Measurements from ENCODE around the gene CEP131.

The CEP131 gene

DNA sequence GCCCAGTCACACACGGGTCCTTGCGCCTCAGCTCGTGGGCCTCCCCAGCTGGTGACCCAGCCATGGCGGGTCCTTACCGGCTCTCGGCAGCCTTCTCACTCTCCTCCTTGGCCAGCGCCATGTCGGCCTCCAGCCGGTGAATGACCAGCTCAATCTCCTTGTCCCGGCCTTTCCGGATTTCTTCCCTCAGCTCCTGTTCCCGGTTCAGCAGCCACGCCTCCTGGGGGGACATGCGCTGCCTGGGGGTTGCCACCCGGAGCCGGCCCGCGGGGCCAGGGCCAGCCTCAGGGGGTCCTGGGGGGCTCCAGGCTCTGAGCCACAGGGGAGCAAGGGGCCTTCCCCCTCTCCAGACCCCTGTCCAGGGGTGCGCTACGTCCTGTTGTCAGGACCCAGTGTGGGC lies 31.6 kb downstream of the CEP131 start:
- no peak overlapping the region for H3K4me3 ChIP-seq (ENCODE audit: low read length)
- DNase-seq (ENCODE audit: low read depth) = no peak
- TF ChIP-seq, protein P1, sequence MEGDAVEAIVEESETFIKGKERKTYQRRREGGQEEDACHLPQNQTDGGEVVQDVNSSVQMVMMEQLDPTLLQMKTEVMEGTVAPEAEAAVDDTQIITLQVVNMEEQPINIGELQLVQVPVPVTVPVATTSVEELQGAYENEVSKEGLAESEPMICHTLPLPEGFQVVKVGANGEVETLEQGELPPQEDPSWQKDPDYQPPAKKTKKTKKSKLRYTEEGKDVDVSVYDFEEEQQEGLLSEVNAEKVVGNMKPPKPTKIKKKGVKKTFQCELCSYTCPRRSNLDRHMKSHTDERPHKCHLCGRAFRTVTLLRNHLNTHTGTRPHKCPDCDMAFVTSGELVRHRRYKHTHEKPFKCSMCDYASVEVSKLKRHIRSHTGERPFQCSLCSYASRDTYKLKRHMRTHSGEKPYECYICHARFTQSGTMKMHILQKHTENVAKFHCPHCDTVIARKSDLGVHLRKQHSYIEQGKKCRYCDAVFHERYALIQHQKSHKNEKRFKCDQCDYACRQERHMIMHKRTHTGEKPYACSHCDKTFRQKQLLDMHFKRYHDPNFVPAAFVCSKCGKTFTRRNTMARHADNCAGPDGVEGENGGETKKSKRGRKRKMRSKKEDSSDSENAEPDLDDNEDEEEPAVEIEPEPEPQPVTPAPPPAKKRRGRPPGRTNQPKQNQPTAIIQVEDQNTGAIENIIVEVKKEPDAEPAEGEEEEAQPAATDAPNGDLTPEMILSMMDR (conservative IDR thresholded peaks at IDR 0.05; ENCODE audit: low read length) = no peak

DNA sequence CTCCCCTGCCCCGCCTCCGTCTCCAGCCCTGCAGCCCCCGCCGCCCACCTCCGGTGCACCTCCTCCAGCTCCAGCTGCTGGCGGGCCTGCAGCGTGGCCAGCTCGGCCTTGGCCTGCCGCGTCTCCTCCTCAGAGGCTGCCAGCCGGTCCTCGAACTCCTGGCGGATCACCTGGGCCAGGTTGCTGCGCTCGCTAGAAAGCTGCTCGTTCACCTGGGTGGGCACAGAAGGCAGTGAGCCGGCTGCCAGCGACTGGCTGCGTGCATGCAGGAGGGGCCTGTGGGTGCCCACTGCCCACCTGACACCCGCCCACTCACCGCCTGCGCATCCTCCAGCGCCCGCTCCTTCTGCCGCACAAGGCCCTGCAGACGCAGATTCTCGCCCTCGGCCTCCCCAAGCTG lies 32.2 kb downstream of the CEP131 start:
- DNase-seq (ENCODE audit: low read depth) = no peak
- H3K4me3 ChIP-seq (ENCODE audit: low read length) = no peak overlapping the region
- TF ChIP-seq, protein P1 (conservative IDR thresholded peaks at IDR 0.05; ENCODE audit: low read length) = no peak

DNA sequence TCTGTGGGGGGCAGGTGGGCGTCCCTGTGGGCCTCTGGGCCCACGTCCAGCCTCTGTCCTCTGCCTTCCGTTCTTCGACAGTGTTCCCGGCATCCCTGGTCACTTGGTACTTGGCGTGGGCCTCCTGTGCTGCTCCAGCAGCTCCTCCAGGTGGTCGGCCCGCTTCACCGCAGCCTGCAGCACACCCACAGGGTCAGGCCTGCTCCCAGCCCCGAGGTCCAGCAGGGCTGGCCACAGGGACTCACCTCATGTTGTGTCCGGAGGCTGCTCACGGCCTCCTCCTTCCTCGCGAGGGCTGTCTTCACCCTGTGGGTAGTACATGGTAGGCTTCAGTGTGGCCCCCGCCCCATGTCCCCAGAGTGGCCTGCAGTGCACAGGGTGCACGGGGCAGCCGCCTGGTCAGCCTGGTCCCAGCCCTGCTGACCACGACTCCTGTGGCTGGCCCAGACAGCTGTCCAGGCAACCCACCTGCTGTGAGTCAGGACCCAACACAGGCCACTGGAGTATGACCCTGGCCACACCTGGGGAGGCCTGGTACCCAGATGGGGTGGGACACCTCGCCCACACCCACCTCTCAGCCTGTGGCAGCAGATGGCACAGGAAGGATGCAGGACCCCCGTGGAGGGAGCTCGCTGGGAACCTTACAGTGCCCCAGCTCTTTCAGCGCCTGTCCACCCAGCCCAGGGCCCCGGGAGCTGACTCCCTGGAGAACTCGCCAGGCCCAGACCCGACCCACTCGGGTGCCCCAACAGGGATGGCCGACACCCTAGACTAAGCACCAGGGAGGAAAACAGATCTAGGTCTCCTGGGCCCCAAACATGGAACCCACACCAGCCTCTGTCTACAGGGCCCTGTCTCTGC lies 32.9 kb downstream of the CEP131 start:
- TF ChIP-seq, protein P1 (conservative IDR thresholded peaks at IDR 0.05; ENCODE audit: low read length) = no peak
- no peak for DNase-seq (ENCODE audit: low read depth)
- no peak overlapping the region for H3K4me3 ChIP-seq (ENCODE audit: low read length)

DNA sequence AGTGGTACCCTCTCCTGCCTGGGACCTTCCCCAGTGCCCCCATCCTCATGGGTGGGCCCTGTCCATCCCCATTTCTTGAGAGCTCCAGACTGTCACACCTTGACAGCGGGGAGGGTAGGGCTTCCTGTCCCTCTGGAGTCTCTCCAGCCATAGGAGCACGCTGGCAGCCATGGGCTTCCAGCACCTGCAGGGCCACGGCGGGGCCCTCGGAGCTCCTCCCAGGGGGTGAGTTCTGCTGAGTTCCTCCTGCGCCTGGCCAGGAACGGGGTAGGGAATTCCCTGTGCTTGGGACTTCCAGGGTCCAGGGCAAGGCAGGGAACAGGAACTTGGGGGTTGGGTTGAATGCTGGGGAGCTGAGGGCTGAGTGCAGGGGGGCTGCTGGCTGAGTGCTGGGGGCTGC lies 33.7 kb downstream of the CEP131 start:
- no peak overlapping the region for H3K4me3 ChIP-seq (ENCODE audit: low read length)
- DNase-seq (ENCODE audit: low read depth) = no peak
- TF ChIP-seq, protein P1 (conservative IDR thresholded peaks at IDR 0.05; ENCODE audit: low read length) = no peak

DNA sequence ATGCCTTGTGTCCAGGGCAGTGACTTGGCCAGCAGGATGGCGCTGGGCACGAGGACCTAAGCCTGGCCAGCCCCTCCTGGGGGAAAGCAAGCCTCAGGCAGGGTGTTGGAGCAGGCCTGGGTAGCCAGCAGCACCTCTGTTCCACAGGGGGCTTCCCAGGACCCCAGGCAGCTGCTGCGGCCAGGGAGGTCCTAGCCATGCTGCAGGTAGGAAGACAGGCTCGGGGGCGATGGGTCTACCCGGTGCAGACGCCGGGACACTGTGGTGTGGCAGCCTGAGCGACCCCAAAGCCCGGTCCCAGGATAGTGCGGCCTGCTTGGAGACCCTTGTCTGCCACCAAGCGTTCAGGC lies 34.3 kb downstream of the CEP131 start:
- TF ChIP-seq, protein P1 (conservative IDR thresholded peaks at IDR 0.05; ENCODE audit: low read length) = no peak
- H3K4me3 ChIP-seq (ENCODE audit: low read length) = no peak overlapping the region
- no peak for DNase-seq (ENCODE audit: low read depth)

DNA sequence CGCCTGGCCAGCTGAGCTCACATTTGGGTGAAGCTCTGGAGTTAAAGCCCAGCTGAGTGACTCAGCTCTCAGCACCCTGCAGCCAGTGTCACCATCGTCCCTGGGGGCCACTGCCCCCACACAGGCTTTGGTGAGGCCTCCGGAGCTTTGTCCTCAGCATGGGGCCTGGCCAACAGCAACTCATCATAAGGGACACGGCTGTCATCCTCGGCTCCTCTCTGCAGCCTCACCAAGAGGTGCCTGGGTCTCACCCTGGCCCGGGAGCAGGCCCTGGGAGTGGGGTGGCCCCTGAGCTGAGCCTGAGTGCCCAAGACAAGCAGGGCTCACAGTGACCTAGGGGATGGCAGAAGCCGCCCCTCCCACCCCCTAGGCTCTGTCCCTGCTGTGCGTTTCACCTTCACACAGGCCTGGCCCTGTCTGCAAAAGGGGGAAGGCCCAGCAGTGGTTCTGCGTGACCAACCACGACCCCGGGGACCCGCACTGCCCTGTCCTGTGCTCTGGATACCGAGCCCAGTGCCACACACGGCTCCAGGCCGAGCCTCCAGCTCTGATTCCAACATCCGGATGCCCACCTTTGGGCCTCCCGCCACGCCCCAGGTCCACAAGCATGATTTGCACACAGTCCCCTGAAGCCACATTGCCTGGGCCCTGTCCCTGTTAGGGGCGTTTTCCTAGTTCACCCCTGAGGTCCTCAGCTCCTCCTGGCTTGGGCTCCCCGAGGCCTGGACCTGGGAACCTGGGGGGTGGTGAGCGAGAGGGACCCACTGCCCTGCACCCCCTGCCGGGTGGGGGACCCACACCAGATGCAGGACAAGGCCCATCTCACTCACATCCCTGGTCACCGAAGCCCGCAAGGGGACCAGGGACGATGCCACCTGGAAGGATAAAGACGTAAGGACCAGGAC lies 34.9 kb downstream of the CEP131 start:
- no peak overlapping the region for H3K4me3 ChIP-seq (ENCODE audit: low read length)
- no peak for DNase-seq (ENCODE audit: low read depth)
- TF ChIP-seq, protein P1 (conservative IDR thresholded peaks at IDR 0.05; ENCODE audit: low read length) = no peak

Data from AG10803 (cell line).